Cerebellar nuclear complex (tissue), 1 donor: ENCODE results near the gene ZFYVE28.

Experiments
- DNase-seq, 2 experiments: peaks; one replicate each; lab custom pipeline; 2025; lab: John Stamatoyannopoulos, UW

The ZFYVE28 gene

GRCh38 chr4:2366252-2367192, 51.9 kb downstream of the ZFYVE28 start:
- peak; percentile 42 to 64 for DNase-seq

DNA sequence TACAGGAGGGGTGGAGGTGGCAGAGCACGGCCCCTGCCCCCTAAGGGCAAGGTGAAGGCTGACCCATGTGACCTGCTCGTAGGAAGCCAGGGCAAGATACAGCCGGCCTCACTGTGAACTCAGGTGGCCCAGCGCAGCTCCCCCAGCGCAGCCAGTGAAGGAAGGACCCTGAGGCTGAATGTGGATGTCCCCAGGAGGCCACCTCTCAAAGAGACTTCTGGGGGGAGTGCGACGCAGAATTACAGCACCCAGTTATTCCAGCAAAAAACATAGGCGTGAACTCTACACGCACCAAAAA, 52.6 kb downstream of the ZFYVE28 start:
- DNase-seq, result no peak

- no peak for DNase-seq
Observed at GRCh38 chr4:2365054-2365912, 53.2 kb downstream of the ZFYVE28 start.

- DNase-seq, result no peak
Observed at GRCh38 chr4:2364654-2365053, 53.8 kb downstream of the ZFYVE28 start.

DNA sequence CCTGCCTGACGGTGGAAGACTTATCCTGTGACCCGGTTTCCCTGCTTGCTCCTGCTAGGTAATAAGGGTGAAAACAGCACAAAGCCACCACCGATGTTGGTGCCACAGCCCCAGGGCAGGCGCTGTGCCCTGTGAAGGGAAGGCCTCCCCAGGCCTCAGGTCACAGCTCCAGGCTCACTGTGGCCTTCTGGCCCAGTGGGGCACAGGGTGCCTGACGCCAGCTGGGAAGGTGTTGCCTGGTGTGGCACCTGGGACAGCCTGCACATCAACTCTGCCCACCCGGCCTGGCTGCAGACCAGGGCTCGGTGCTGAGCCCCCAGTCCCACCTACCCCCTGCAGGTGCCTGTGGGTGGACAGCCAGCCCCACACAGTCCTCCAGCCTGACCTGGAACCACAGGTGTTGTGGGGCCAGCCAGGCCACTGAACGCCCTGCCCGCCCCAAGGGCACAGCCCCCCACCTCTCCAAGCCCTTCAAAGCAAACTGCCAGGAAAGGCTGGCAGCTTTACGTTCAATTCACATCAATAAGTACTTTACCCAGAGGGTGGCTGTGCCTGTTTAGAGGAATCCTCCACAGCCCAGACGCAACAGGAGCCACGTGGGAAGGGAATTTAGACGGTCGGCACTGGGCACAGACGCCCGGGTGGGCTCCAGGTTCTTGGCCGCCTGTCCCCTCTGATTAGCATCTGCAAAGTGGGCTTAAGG, 54.3 kb downstream of the ZFYVE28 start:
- DNase-seq, result no peak

- peak; percentile 47 to 81 for DNase-seq
Observed at GRCh38 chr4:2363056-2363721, 55.3 kb downstream of the ZFYVE28 start.

DNA sequence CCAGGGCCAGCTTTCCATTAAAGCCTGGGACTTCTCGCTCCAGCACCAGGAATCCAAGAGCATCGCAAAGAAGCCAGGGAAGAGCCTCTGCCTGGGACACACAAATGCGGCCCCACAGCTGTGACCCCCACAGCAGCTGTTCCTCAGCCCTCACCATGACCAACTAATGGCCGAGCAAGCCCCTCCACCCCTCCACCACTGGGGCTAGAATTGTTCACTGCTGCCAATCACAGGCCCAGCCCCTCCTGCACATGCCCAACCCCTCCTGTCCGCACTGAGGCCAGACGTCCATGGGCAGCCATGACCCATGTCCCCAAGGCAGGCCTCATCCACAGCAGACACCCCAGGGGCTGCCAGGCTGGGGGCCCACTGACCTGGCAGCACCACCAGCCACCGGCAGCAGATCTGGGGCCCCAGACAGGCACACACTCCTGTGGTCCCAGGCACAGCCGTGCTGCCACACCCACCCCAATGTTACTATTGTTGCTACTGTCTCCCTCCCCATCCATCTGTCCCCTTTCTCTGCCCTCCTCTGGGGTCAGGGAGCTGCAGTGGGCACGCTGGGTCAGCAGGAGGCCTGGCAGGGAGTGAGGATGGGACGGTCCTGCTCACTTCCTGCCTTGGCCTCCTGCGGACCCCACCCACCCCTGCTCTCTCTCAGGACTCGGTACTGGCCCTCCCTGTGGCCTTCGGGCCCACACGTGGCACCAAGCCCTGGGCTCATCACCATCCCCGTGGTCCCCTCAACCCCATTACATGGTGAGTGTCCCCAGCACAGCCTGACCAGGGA, 56.0 kb downstream of the ZFYVE28 start:
- DNase-seq, result no peak

DNA sequence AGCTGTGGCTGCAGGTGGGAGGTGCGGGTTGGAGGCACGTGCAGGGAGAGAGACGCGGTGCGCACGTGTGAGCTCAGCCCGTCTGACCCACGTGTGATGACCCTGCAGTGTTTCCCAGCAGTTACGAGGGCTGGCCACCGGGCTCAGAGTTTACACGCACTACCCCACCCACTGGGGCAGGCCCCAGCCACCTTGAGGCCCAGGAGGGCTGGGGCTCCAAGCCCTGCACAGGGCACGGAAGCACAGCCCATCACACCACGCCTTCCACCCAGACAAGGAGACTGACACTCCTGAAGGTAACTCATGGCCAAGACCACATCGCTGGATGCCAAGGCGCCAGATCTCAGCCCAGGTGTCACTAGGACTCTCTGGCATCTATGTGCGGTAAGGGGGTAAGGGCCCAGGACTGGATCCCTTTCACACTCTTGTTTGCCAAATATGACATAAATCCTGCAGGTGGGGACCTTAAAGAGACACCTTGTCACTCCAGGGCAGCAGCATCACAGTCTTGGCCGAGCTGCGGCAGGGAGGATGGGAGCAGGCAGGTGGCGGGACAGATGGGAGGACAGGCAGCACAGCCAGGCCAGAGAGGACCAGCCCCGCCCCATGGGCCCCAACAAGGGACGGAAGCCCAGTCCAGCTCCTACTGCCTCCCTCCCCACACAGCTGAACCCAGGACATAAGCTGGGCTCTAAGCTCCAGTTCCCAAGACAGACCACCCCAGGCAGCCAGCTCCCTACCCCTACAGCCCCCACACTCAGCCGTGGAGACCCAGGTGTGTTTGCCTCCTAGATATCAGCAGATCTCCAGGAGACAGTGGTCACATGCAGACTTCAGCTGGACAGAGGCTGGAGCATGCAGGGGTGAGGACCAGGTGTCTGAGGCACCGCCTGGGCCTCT, 56.8 kb downstream of the ZFYVE28 start:
- peak; percentile 96 to 99 for DNase-seq

DNA sequence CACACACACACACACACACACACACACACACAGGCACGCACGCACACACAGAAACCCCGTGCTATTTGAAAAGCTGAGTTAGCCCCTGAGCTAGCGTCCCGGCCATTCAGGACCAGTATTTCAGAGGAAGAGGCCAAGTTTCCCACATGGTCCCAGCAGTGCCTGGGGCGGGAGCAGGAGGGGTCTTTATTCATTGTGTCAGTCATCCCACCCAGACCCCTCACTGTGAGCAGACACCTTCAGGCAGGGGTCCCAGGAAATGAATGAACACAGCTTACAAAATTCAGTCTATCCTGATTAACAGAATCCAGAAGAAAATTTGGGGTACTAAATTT, 58.1 kb downstream of the ZFYVE28 start:
- DNase-seq, result no peak

DNA sequence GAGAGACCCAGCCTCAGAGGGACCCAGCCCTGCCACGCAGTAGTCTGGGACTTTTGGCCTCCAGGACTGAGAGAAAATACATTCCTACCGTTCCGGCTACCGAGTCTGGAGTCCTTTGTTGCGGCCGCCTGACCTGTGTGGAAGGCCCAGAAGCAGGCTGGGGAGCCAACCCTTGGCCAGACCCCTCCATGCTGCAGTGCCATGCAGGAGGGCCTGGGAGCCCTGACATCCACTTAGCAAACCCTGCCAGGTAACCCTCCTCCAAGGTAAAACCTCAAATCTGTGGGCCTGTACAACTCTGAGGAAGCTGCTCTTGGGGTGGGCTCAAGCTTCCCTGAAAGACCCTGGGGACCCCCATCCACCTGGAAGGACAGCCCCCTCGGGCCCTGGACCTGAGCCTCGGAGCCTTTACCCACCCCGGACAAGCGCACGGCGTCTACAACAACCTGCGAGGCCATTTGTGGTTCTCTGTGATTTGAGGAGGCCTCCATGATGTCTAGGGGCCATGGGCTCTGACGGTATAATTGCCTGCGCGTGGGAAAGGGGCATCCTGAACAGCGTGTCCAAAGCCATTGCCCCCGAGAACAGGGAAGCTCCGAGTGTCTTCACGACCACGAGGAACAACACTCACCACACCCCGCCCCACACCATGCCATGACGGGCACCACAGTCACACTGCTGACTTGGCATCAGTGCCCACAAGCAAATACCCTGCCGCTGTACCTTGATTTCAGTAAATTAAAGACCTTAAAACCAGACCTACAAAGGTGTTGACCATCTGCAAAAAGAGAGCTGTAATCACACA, 58.7 kb downstream of the ZFYVE28 start:
- no peak for DNase-seq

DNA sequence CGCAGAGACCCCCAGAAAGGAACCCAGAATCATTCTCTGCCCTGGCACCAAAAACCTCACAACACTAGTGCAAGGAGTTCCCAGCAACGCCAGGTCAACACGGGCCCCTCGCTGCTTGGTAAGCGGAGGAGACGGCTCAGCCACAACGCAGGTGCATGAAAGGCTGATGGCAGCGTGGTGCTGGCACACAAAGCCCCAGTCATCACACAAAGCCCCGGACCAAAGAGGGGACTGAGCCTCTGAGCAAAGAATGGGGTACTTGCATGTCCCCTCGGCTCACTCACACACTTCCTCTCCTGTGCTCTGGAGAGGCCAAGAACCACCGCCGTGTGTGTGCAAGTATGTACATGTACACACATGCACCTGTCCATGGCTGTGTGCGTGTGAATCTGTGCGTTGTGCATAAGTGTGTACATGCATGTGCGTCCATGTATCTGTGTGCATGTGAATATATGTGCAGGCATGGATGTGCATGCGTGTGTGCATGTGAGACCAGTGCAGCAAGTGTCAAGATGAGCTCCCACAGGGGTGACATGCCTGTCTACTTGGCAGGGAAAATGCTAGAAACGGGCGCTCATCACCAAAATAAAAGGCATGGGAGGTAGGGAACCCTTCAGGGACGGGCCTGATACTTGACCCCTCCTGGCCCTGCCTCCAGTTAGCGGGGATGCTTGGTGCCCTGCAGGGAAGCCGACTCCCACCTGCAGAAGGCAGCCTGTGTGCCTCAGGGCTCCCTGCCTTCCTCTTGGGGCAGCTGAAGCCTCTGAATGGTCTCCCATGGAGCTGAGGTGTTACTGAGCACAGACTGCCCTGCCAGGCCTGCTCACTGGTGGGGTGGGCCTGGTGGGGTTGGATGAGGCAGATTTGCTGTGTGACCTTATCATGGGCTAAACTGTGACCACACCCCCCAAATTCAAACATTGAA, 60.4 kb downstream of the ZFYVE28 start:
- no peak for DNase-seq

DNA sequence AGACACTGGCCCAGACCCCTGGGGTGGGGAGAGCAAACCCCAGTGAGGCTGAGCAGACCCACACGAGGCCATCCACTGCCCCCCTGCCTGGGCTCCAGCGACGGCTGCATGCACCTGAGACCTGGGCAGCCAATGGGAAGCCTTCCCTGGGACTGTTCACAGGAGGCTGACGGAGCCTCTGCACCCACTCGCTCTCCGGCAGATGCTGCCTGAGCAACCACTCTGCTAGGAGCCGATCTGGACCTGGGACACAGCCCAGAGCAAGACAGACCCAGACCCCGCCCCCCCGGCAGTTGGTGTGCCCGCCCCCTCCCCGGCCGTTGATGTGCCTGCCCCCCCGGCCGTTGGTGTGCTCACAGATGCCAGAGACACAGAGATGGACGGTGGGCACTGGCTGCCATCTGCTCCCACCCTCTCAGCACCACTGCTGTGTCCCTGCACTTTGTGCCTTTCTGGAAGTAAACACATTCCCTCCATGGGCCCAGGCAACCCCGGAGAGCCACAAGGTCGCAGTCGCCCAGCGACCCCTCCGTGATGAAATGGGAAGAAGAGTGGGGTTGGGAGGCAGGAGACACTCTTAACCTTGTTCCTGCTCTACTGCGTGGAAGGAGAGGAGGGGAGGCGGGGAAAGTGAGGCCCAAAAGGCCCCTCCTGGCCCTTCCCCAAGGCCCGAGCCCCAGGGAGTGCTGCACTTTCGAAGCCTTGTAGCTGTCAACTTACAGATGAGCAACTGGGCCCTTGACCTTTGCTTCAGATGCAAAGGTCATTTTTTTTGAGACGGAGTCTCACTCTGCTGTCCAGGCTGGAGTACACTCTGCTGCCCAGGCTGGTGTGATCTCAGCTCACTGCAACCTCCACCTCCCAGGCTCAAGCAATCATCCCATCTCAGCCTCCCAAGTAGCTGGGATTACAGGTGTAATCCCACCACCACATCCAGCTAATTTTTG, 62.0 kb downstream of the ZFYVE28 start:
- no peak for DNase-seq

- DNase-seq, result no peak
Observed at GRCh38 chr4:2354760-2355159, 63.7 kb downstream of the ZFYVE28 start.

DNA sequence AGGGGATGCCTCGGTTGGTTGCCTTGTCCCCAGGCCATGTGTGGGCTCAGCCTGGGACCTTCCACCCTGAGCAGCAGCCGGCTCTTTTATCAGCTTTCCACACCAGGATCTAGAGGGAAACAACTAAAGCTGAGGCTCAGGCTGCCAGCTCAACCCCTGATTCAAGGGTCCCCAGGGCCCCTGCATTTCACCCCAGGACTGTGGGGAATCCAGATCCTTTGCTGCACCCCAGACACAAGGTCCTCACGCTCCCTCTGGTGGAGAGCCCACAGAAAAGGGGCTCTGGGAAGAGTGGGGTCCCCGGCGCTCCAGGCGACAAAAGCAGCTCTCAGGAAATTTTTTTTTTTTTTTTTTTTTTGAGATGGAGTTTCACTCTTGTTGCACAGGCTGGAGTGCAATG, 64.3 kb downstream of the ZFYVE28 start:
- DNase-seq, result no peak

- peak in 1 of 2 experiments; percentile 76 for DNase-seq
Observed at GRCh38 chr4:2353222-2354107, 65.0 kb downstream of the ZFYVE28 start.

- DNase-seq, result no peak
Observed at GRCh38 chr4:2352729-2353221, 65.7 kb downstream of the ZFYVE28 start.
